ENCODE measurements around the gene MTAP.

The MTAP gene

DNA sequence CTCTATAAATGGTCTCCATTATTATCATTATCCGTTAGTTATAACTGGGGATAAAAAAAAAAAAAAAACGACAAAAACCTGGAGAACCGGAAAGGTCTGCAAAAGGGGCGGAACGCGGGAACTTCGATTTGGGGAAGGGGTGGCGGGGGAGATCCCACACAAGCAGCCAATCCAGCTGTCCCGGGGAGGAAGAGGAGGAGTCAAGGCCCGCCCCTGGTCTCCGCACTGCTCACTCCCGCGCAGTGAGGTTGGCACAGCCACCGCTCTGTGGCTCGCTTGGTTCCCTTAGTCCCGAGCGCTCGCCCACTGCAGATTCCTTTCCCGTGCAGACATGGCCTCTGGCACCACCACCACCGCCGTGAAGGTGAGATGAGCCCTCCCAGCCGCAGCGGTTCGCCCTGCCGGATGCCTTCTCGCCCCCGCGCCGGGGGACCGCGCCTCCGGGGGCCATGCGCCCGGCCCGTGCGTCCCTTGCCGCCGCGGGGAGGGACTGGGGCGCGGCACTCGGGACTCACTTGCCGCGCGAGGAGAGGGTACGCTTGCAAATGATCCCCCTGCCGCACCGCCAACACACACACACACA is at the start of gene MTAP:
Gene MTAP (plus strand): TSS at position 219 of the 583 bp plus-strand sequence. CDS start 113 bp downstream, at position 332.
- H3K36me3 Mint-ChIP-seq = no peaks in the 10 kb centered on the region
- H3K4me3 Mint-ChIP-seq = peak within 1 kb of the TSS; percentile 100
- peaks cover 3% of the 10 kb centered on the region for H3K27me3 Mint-ChIP-seq
- ATAC-seq (ENCODE audit: low read depth) (peak; percentile 80), DNase-seq (ENCODE audit: low spot score in 2 of 2) (peak; percentile 45 to 59)
- H3K9me3 Mint-ChIP-seq = no peaks in the 10 kb centered on the region
- H3K4me1 Mint-ChIP-seq = peaks cover 32% of the 10 kb centered on the region
- H3K27ac Mint-ChIP-seq = peak within 1 kb of the TSS; percentile 98

DNA sequence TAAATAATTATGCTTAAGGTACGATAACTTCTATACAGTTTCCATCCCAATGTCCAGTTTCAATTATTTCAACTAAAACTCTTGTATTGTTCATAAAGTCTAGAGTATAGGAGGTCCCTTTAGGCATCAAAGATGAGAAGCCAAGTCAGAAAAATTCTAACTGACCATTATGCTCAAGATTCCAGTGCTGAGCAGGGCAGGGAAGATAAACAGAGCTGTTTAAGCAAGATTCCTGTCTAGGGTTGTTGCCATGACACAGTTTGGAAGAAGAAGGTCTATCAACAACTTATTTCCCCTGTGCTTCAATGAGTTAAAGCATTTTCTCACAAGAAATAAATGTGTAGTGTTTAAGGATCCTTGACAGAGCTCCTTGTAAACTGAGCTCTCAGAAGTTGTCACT is 48.9 kb upstream of the MTAP start:
- Mint-ChIP-seq H3K9me3 (no peaks in the 10 kb centered on the region), H3K4me3 (no peak overlapping the region), H3K36me3 (no peaks in the 10 kb centered on the region), H3K4me1 (no peaks in the 10 kb centered on the region), H3K27me3 (peaks cover 13% of the 10 kb centered on the region), H3K27ac (no peak overlapping the region)
- DNase-seq (ENCODE audit: low spot score in 2 of 2) (no peak), ATAC-seq (ENCODE audit: low read depth) (no peak)

DNA sequence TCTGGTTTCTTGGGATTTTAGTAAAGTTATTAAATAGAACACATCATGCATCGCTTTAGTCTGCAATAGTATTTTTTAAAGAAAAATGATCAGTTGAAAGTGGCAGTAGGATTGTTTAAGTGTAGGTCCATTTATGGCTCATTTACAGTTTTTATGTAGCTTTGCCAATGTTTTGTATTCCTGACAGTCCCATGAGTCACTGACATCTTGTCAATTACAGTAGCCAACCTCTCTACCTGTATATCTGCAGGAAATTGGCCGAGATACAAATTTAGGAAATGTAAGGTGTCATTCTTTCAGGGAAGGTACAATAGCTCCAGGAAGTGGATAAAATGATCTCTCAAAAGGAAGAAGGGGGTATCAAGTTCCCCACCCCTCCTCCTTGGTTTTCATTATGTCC is 47.7 kb upstream of the MTAP start:
- Mint-ChIP-seq H3K27me3 (peaks cover 13% of the 10 kb centered on the region), H3K36me3 (no peaks in the 10 kb centered on the region), H3K4me1 (no peaks in the 10 kb centered on the region), H3K4me3 (no peak overlapping the region), H3K27ac (no peak overlapping the region), H3K9me3 (no peaks in the 10 kb centered on the region)
- ATAC-seq (ENCODE audit: low read depth) (no peak), DNase-seq (ENCODE audit: low spot score in 2 of 2) (no peak)

DNA sequence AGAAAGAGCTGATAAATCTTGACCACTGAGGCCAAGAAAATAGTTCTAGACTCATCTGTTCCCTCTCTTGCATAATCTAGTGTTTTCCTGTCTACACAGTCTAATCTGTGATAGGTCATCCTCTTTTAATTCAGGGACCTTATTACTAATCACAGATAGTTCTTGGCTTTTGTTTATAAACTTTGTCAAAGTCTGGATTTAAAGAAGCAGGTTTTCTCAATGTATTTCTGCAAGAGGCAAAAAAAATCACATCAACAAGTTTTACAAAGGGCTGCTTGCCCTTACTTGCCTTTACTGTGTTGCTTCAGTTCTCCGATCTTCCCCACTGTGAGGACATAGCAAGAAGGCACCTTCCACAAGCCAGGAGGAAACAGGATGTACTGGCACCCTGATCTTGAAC is 43.9 kb upstream of the MTAP start:
- Mint-ChIP-seq H3K4me3 (no peak overlapping the region), H3K27me3 (peaks cover 16% of the 10 kb centered on the region), H3K4me1 (no peaks in the 10 kb centered on the region), H3K27ac (no peak overlapping the region), H3K9me3 (no peaks in the 10 kb centered on the region), H3K36me3 (no peaks in the 10 kb centered on the region)
- DNase-seq (ENCODE audit: low spot score in 2 of 2) (no peak), ATAC-seq (ENCODE audit: low read depth) (no peak)

DNA sequence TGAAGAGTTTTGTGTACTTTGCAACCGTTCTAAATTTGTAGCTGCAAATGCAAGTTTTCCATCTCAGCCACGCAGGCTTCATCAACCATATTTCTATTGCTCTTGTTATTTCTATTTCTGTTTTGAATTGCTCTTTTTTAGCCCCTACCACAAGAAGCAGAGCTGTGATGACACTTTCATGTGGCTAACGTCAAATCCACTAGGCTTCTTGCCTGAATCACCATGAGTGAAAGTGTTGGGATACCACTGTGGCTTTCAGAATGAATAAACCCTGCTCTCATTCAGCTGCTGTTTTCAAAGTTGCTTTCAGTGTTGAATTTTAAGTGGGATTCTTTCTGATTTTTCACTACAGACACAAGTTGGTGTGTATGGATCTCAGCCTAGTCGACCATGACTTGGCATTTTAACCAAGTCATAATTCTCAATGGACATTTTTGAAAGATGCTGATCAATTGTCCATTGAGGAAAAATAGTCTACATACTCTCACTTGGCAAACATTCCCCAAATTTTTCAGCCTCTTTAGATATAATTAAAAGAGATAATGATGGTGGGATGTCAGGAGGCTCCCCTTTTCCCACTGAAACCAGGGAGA is 41.0 kb upstream of the MTAP start:
- DNase-seq (ENCODE audit: low spot score in 2 of 2) (no peak), ATAC-seq (ENCODE audit: low read depth) (no peak)
- Mint-ChIP-seq H3K27me3 (peaks cover 16% of the 10 kb centered on the region), H3K27ac (no peak overlapping the region), H3K4me3 (no peak overlapping the region), H3K36me3 (no peaks in the 10 kb centered on the region), H3K9me3 (no peaks in the 10 kb centered on the region), H3K4me1 (no peaks in the 10 kb centered on the region)

DNA sequence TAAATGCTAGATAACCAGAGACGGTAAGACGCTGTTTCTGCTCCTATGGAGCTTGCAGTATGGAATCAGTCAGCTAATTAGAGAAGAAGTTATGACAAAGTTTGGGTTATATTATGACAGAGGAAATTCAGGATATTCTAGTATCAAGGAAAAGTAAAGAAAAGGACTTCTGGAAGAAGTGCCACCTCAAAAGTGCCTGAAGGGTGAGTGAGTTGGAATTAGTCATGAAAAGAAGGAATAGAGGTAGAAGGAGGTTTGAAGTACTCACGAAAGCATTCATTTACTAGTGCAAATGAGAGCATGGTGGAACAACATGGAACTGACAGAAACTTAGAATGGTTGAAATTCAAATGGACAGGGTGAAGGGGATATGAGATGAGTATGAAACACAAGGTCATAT is 40.4 kb upstream of the MTAP start:
- no peaks in the 10 kb centered on the region for H3K36me3 Mint-ChIP-seq
- H3K4me1 Mint-ChIP-seq = no peaks in the 10 kb centered on the region
- H3K9me3 Mint-ChIP-seq = no peaks in the 10 kb centered on the region
- H3K27me3 Mint-ChIP-seq = peaks cover 15% of the 10 kb centered on the region
- H3K4me3 Mint-ChIP-seq = no peak overlapping the region
- ATAC-seq (ENCODE audit: low read depth) (no peak), DNase-seq (ENCODE audit: low spot score in 2 of 2) (no peak)
- no peak overlapping the region for H3K27ac Mint-ChIP-seq

DNA sequence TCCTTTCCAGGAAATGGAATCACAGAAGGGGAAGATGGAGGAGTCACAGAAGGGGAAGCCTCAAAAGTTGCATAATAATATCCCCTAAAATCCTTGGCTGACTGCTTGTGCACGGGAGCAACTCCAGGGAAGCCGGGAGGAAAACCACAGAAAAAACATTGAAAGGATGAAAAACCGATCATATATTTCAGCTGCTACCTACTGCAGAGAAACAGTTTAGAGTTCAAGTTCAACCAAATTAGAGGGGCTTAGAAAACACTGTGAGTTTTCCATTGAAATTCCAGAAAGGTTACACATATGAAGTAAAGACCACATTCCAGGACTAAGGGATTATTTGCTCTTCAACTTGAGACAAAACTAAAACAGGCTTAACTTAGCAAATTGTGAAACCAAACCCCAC is 37.6 kb upstream of the MTAP start:
- H3K9me3 Mint-ChIP-seq = no peaks in the 10 kb centered on the region
- H3K4me3 Mint-ChIP-seq = no peak overlapping the region

DNA sequence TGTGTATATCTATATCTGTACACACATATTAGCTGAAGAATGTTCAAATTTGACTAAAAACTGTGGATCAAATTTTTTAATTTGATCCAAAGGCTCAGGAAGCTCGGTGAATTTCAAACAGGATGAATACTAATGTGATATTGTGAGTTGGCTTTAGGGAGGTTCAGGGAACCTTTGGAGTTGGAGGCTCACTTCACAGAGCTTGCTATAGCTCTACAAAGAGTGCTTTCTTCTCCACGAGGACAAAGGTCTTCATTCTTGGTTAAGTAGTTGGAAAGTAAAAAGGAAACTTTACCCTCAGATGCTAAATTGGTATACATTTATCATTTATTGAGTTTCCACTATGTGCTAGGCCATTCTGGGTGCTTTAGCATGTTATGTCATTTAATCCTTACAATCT is 36.3 kb upstream of the MTAP start:
- Mint-ChIP-seq H3K27ac (no peak overlapping the region), H3K36me3 (no peaks in the 10 kb centered on the region), H3K9me3 (no peaks in the 10 kb centered on the region), H3K27me3 (peaks cover 19% of the 10 kb centered on the region), H3K4me1 (no peaks in the 10 kb centered on the region), H3K4me3 (no peak overlapping the region)
- ATAC-seq (ENCODE audit: low read depth) = no peak
- no peak for DNase-seq (ENCODE audit: low spot score in 2 of 2)

More for the DNA sequence above, 37.6 kb upstream of the MTAP start:
- ATAC-seq (ENCODE audit: low read depth) (no peak), DNase-seq (ENCODE audit: low spot score in 2 of 2) (no peak)
- peaks cover 16% of the 10 kb centered on the region for H3K27me3 Mint-ChIP-seq
- no peaks in the 10 kb centered on the region for H3K4me1 Mint-ChIP-seq
- H3K36me3 Mint-ChIP-seq = no peaks in the 10 kb centered on the region
- no peak overlapping the region for H3K27ac Mint-ChIP-seq

DNA sequence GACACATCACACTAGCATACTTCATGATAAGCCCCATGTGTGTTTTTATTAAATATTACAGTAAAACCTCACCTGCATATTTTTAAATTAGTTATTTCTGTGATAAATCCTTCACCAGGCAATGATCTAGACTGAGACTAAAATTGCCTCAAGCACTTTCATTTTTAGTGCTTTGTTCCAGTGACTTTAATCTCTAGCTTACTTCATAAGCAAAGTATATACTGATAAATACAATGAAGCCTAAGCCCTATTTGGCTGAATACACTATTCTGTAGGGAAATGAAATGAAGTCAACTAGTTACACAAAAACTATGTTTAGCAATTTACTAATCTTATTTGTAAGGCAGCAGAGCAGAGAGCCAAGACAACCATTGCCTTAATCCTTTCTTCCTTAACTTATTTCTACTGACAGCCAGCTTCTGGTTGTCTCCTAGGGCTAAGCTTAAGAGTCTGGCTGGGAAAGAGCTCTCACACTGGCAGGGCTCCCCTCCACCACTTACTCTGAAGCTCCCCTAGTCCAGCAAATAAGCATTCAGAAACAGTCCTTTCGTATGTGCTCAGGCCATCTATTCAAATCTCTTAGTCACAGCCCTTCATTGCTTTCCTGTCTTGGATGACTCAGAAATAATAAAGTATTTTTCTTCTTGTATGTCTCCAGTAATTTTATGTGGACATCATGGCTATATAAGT is 31.4 kb upstream of the MTAP start:
- no peak overlapping the region for H3K4me3 Mint-ChIP-seq
- no peaks in the 10 kb centered on the region for H3K4me1 Mint-ChIP-seq
- ATAC-seq (ENCODE audit: low read depth) = no peak
- DNase-seq (ENCODE audit: low spot score in 2 of 2) = no peak
- H3K27ac Mint-ChIP-seq = no peak overlapping the region
- H3K36me3 Mint-ChIP-seq = no peaks in the 10 kb centered on the region
- H3K27me3 Mint-ChIP-seq = peaks cover 12% of the 10 kb centered on the region
- no peaks in the 10 kb centered on the region for H3K9me3 Mint-ChIP-seq

DNA sequence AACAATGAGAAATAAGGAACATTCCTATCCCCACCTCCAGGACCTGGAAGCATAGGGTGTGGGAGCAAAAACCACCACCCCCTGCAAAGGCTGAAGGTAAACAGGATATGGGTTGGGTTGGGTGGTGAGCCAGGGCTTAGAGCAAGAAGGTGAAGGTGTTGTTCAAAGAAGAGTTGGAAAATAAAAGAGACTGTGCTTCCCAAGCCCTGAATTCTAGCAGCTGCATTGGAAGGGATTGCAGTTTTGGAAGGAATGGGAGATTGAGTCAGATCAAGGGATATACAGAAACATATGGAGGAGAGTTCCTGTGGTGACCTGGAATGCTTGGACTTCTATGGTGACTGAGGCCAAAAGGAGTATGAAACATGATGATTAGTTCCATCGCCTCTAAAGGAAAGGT is 24.7 kb upstream of the MTAP start:
- DNase-seq (ENCODE audit: low spot score in 2 of 2) = no peak
- Mint-ChIP-seq H3K27me3 (no peaks in the 10 kb centered on the region), H3K4me3 (no peak overlapping the region), H3K36me3 (no peaks in the 10 kb centered on the region), H3K27ac (no peak overlapping the region), H3K9me3 (no peaks in the 10 kb centered on the region), H3K4me1 (no peaks in the 10 kb centered on the region)
- no peak for ATAC-seq (ENCODE audit: low read depth)

DNA sequence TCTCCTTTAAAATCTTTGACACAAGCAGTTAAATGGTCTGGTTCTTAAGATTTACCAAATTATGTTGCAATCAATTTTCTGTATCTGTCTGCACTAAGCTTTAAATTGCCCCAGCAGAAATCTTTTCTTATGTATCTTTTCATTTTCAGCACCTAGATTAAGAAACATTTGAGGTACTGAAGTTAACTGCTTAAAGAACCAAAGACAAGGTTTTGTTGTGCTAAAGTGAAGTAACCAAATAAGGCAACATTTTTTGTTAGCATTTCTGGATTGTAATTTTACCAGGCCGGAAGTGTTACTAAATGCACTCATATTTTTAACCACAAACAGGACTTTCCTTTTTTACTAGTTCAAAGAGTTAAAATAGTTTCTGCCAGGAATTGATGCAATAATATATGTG is 24.1 kb upstream of the MTAP start:
- Mint-ChIP-seq H3K27ac (no peak overlapping the region), H3K9me3 (no peaks in the 10 kb centered on the region), H3K4me1 (no peaks in the 10 kb centered on the region), H3K4me3 (no peak overlapping the region), H3K27me3 (no peaks in the 10 kb centered on the region), H3K36me3 (no peaks in the 10 kb centered on the region)
- ATAC-seq (ENCODE audit: low read depth) = no peak
- DNase-seq (ENCODE audit: low spot score in 2 of 2) = no peak

DNA sequence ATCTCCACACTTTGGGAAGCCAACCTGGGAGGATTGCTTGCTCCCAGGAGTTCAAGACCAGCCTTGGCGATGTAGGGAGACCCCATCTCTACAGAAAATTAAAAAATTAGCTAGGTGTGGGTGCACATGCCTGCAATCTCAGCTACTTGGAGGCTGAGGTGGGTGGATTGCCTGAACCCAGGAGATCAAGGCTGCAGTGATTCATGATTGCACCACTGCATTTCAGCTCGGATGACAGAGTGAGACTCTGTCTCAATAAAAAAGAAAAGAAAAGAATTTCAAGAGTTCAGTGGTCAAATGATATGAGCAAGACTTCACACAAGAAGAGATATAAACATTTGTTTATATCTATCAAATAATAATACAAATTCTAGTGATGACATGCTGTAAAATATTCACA is 23.0 kb upstream of the MTAP start:
- H3K4me3 Mint-ChIP-seq = no peak overlapping the region

DNA sequence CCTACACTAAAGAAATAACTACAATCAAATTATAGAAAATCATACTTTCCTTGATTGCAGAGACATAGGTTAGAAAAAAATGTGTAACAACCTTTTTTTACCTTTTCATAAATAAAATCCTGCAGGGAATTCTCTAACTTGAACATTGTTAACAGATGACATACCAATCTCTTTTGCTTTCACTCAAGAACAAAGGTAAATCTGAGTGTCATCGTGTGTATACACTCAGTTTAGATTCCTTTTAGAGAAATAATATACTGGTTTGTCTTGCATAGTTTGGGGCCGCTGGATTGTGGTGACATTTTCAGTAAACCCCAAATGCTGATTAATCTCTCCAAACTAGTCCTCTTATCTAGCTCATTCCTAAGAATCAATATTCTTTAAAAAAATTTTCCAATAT is 20.8 kb upstream of the MTAP start:
- Mint-ChIP-seq H3K4me1 (no peaks in the 10 kb centered on the region), H3K9me3 (no peaks in the 10 kb centered on the region), H3K36me3 (no peaks in the 10 kb centered on the region), H3K27me3 (no peaks in the 10 kb centered on the region), H3K27ac (no peak overlapping the region), H3K4me3 (no peak overlapping the region)
- no peak for ATAC-seq (ENCODE audit: low read depth)
- no peak for DNase-seq (ENCODE audit: low spot score in 2 of 2)

More for the DNA sequence above, 23.0 kb upstream of the MTAP start:
- Mint-ChIP-seq H3K9me3 (no peaks in the 10 kb centered on the region), H3K27me3 (no peaks in the 10 kb centered on the region), H3K27ac (no peak overlapping the region), H3K4me1 (no peaks in the 10 kb centered on the region), H3K36me3 (no peaks in the 10 kb centered on the region)
- ATAC-seq (ENCODE audit: low read depth) (no peak), DNase-seq (ENCODE audit: low spot score in 2 of 2) (no peak)

DNA sequence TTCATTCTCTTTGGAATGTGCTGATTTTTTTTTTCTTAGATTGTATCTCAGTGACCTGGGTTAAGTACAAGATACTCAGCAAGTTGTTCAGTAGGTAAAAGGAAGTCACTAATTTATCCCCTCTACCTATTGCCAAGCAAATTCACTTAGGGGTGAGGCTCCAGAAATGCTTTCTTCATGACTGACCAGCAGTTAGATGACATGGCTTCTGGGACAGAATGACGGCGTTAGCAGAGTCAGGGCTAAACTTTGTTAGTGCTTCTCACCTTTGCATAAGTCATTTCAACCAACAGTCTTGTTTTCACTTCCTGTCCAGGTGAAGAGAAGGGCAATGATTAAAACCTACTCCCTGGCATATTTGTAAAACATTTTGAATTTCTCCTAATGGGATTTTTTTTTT is 20.2 kb upstream of the MTAP start:
- no peaks in the 10 kb centered on the region for H3K36me3 Mint-ChIP-seq
- H3K9me3 Mint-ChIP-seq = no peaks in the 10 kb centered on the region
- H3K27ac Mint-ChIP-seq = no peak overlapping the region
- no peak overlapping the region for H3K4me3 Mint-ChIP-seq
- H3K27me3 Mint-ChIP-seq = no peaks in the 10 kb centered on the region
- H3K4me1 Mint-ChIP-seq = no peaks in the 10 kb centered on the region
- no peak for ATAC-seq (ENCODE audit: low read depth)
- no peak for DNase-seq (ENCODE audit: low spot score in 2 of 2)

DNA sequence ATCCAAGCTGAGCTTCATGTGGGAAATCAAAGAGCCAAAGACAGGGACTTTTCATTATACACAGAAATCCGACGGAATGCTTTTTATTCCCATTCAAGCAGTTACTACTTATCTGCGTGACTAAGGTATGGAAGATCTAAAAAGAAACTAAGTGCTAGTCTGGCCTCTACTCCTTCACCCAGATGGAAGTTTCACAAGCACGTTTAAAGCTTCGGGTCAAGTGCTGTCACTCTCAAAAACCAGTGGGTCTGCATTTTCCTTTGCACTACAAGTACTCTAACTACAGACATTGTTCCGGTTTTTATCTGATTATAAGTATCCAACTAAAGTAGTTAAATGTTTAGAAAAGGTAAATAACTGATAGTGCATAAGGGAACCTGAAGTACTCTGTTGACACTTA is 13.7 kb upstream of the MTAP start:
- H3K27me3 Mint-ChIP-seq = peaks cover 9% of the 10 kb centered on the region
- H3K27ac Mint-ChIP-seq = no peak overlapping the region
- no peak overlapping the region for H3K4me3 Mint-ChIP-seq
- H3K4me1 Mint-ChIP-seq = peaks cover 5% of the 10 kb centered on the region
- ATAC-seq (ENCODE audit: low read depth) (no peak), DNase-seq (ENCODE audit: low spot score in 2 of 2) (no peak)
- no peaks in the 10 kb centered on the region for H3K9me3 Mint-ChIP-seq
- no peaks in the 10 kb centered on the region for H3K36me3 Mint-ChIP-seq
